ENCODE measurements around the gene RNF39. TPM values are rescaled to one million over a fixed set of nuclear protein-coding genes. Genes with fewer than 3 reads are reported as not detected.
"Not testable (repeated sequence)": the region's sequence is repeated elsewhere in the genome, so short reads cannot be mapped to it uniquely, and the experiment has no call there.

Gene RNF39
- polyA plus RNA-seq, 3 donors from 2014 or later = not detected

DNA sequence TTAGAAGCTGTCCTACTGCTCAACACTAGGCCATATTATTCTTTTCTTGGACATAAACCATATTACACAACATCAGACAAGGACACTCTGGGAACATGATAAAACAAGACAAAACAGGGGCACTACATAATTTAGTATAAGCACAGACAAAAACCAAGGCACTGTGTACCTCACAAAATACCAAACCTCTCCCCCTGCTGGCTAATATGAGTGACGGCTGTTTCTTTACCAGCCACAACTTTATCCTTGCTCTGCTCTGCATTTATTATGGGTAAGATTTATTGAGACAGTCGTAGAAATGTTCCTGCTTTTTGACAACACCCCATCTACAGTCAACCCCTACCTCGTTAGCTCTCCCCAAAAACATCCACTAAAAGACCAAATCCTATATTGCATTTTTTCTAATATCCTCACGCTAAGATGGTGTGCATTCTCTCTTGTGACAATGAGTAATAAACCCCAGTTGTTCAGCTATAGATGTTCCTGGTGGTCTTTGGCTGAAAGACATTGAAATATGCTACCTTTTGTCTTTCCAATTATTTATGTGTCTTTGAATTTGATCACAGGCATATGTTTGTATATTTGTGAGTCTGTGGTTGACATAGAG, 38.3 kb downstream of the RNF39 start:
- DNase-seq = no peak
- Mint-ChIP-seq H3K4me1 (peaks cover 0 to under 1% of the 10 kb centered on the region in 2 donors), H3K9me3 (no peaks in the 10 kb centered on the region), H3K27me3 (ENCODE audit: low read depth in 3 of 3) (no peaks in the 10 kb centered on the region), H3K4me3 (no peak overlapping the region), H3K27ac (peak overlapping the region in 1 of 6 donors; percentile 9), H3K36me3 (peaks cover 9 to 19% (median 11%) of the 10 kb centered on the region in 3 donors)

GRCh38 chr6:30035784-30036183, 39.8 kb downstream of the RNF39 start:
- H3K27me3 Mint-ChIP-seq (ENCODE audit: low read depth in 3 of 3) = no peaks in the 10 kb centered on the region
- no peaks in the 10 kb centered on the region for H3K4me1 Mint-ChIP-seq
- H3K9me3 Mint-ChIP-seq = no peaks in the 10 kb centered on the region
- H3K27ac Mint-ChIP-seq = no peak overlapping the region
- peaks cover 9 to 19% (median 10%) of the 10 kb centered on the region in 3 donors for H3K36me3 Mint-ChIP-seq
- H3K4me3 Mint-ChIP-seq = no peak overlapping the region
- DNase-seq = no peak

GRCh38 chr6:30033440-30033839, 42.1 kb downstream of the RNF39 start:
- H3K36me3 Mint-ChIP-seq = peaks cover 9 to 25% (median 15%) of the 10 kb centered on the region in 3 donors
- H3K4me3 Mint-ChIP-seq; DNase-seq; H3K27ac Mint-ChIP-seq; H3K4me1 Mint-ChIP-seq; H3K27me3 Mint-ChIP-seq (ENCODE audit: low read depth in 3 of 3); H3K9me3 Mint-ChIP-seq: not testable (repeated sequence)

- Mint-ChIP-seq H3K36me3 (peaks cover 9 to 25% (median 20%) of the 10 kb centered on the region in 3 donors), H3K9me3 (no peaks in the 10 kb centered on the region), H3K4me1 (no peaks in the 10 kb centered on the region), H3K27me3 (ENCODE audit: low read depth in 3 of 3) (peaks cover 0 to 2% (median 0%) of the 10 kb centered on the region in 3 donors), H3K4me3 (no peak overlapping the region), H3K27ac (no peak overlapping the region)
- DNase-seq = no peak
These were observed 44.2 kb downstream of the RNF39 start for GRCh38 chr6:30031381-30031780.

- Mint-ChIP-seq H3K9me3 (no peaks in the 10 kb centered on the region), H3K4me1 (no peaks in the 10 kb centered on the region), H3K36me3 (peaks cover 5 to 20% (median 14%) of the 10 kb centered on the region in 3 donors), H3K4me3 (no peak overlapping the region), H3K27me3 (ENCODE audit: low read depth in 3 of 3) (peaks cover 0 to 2% (median 0%) of the 10 kb centered on the region in 3 donors), H3K27ac (no peak overlapping the region)
- DNase-seq = no peak
These were observed 46.0 kb downstream of the RNF39 start for GRCh38 chr6:30029588-30029987.

DNA sequence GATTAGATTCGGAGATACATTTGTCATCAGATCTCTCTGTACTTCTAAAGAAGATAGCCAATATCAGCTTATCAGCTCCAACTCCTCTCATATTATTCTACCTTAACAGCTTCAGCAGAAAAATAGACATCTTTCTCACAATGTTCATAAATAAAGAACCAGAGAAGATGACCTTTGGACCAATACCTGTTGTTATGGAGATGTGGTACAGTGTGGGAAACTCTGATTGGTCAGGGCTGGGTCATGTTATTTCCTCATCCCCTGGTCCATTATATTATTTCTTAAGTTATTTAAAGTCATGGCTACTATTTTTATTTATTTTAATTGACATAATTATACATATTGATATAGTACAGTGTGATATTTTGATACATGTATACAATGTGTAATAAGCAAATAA, 50.4 kb downstream of the RNF39 start:
- no peak for DNase-seq
- H3K36me3 Mint-ChIP-seq = peaks cover 0 to 11% (median 8%) of the 10 kb centered on the region in 3 donors
- H3K27ac Mint-ChIP-seq = no peak overlapping the region
- no peaks in the 10 kb centered on the region for H3K9me3 Mint-ChIP-seq
- no peaks in the 10 kb centered on the region for H3K4me1 Mint-ChIP-seq
- no peak overlapping the region for H3K4me3 Mint-ChIP-seq
- peaks cover 0 to 2% (median 2%) of the 10 kb centered on the region in 3 donors for H3K27me3 Mint-ChIP-seq (ENCODE audit: low read depth in 3 of 3)

GRCh38 chr6:30022712-30023111, 52.9 kb downstream of the RNF39 start:
- not testable (repeated sequence) for H3K4me3 Mint-ChIP-seq; H3K4me1 Mint-ChIP-seq; H3K27ac Mint-ChIP-seq; DNase-seq; H3K9me3 Mint-ChIP-seq; H3K27me3 Mint-ChIP-seq (ENCODE audit: low read depth in 3 of 3)
- H3K36me3 Mint-ChIP-seq = peaks cover 0 to 16% (median 9%) of the 10 kb centered on the region in 3 donors

GRCh38 chr6:30022189-30022588, 53.4 kb downstream of the RNF39 start:
- Mint-ChIP-seq H3K9me3 (no peaks in the 10 kb centered on the region), H3K36me3 (peaks cover 0 to 16% (median 6%) of the 10 kb centered on the region in 3 donors), H3K27me3 (ENCODE audit: low read depth in 3 of 3) (peaks cover 0 to 2% (median 2%) of the 10 kb centered on the region in 3 donors), H3K4me1 (no peaks in the 10 kb centered on the region), H3K4me3 (no peak overlapping the region), H3K27ac (no peak overlapping the region)
- no peak for DNase-seq

DNA sequence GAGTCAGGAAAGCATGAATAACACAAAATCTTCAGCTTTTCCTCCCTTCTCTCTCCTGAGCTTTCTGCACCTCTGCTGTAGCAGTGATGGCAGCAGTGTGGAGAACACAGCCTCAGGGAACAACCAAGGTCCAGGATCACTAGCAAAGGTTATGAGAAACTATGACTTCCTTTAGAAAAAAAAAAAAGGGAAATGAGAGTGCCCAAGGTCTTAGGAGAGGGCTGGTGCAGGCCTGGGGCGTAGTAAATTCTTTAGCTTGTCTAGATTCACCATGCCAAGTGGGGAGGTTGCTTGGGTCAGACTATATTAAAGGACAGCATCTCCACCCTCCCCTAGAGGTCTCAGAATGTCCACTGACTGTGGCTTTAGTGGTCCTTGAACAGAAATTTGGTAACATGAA, 54.9 kb downstream of the RNF39 start:
- DNase-seq = no peak
- Mint-ChIP-seq H3K4me1 (no peaks in the 10 kb centered on the region), H3K4me3 (no peak overlapping the region), H3K9me3 (no peaks in the 10 kb centered on the region), H3K36me3 (peaks cover 0 to 16% (median 6%) of the 10 kb centered on the region in 3 donors), H3K27me3 (ENCODE audit: low read depth in 3 of 3) (peaks cover 0 to 2% (median 2%) of the 10 kb centered on the region in 3 donors), H3K27ac (no peak overlapping the region)

Other genes starting within 250 kb of the RNF39 start
- gene HLA-G, start 247.9 kb downstream of the RNF39 start, polyA plus RNA-seq = 1 to 10 TPM in 2 of 3 donors, not detected in 1; 2.1 to 3.1 TPM
- 1,000 to 10,000 TPM; 2,780 to 4,438 (median 4,182) TPM for gene HLA-A, start 133.2 kb downstream of the RNF39 start, polyA plus RNA-seq
- gene POLR1H, start 14.5 kb downstream of the RNF39 start, polyA plus RNA-seq = 100 to 1,000 TPM in 1 of 3 donors, 10 to 100 TPM in 2; 68.8 to 114 (median 87.2) TPM
- 100 to 1,000 TPM in 1 of 3 donors, 10 to 100 TPM in 2; 72.9 to 129 (median 98.8) TPM for gene PPP1R11, start 8.6 kb downstream of the RNF39 start, polyA plus RNA-seq
- not detected for gene TRIM31, start 37.3 kb upstream of the RNF39 start, polyA plus RNA-seq
- not detected for gene TRIM40, start 60.4 kb upstream of the RNF39 start, polyA plus RNA-seq
- not detected for gene TRIM10, start 85.4 kb upstream of the RNF39 start, polyA plus RNA-seq
- not detected for gene TRIM15, start 87.8 kb upstream of the RNF39 start, polyA plus RNA-seq
- 10 to 100 TPM; 11.6 to 65.0 (median 22.7) TPM for gene TRIM26, start 137.6 kb upstream of the RNF39 start, polyA plus RNA-seq

All from immature natural killer cell (primary cell).